Measurements from ENCODE around the gene WDR49.
"Not testable (repeated sequence)": the region's sequence is repeated elsewhere in the genome, so short reads cannot be mapped to it uniquely, and the experiment has no call there.

WDR49 gene

GRCh38 chr3:167615030-167615429 lies 38.7 kb downstream of the WDR49 start:
- no peak overlapping the region for H3K4me3 ChIP-seq (ENCODE audit: low read depth, low read length)

- not testable (repeated sequence) for H3K4me3 ChIP-seq (ENCODE audit: low read depth, low read length)
These were observed 39.5 kb downstream of the WDR49 start for GRCh38 chr3:167614196-167614595.

GRCh38 chr3:167611718-167612117 lies 42.0 kb downstream of the WDR49 start:
- H3K4me3 ChIP-seq (ENCODE audit: low read depth, low read length) = no peak overlapping the region

- no peak overlapping the region for H3K4me3 ChIP-seq (ENCODE audit: low read depth, low read length)
These were observed 44.6 kb downstream of the WDR49 start for GRCh38 chr3:167609156-167609555.

- H3K4me3 ChIP-seq (ENCODE audit: low read depth, low read length) = no peak overlapping the region
These were observed 46.9 kb downstream of the WDR49 start for GRCh38 chr3:167606836-167607235.

GRCh38 chr3:167605871-167606270 lies 47.9 kb downstream of the WDR49 start:
- no peak overlapping the region for H3K4me3 ChIP-seq (ENCODE audit: low read depth, low read length)

GRCh38 chr3:167602041-167602440 lies 51.7 kb downstream of the WDR49 start:
- H3K4me3 ChIP-seq (ENCODE audit: low read depth, low read length) = no peak overlapping the region

GRCh38 chr3:167587651-167588050 lies 66.1 kb downstream of the WDR49 start:
- no peak overlapping the region for H3K4me3 ChIP-seq (ENCODE audit: low read depth, low read length)

- no peak overlapping the region for H3K4me3 ChIP-seq (ENCODE audit: low read depth, low read length)
These were observed 78.6 kb downstream of the WDR49 start for GRCh38 chr3:167575000-167575600.

GRCh38 chr3:167572991-167573390 lies 80.8 kb downstream of the WDR49 start:
- no peak overlapping the region for H3K4me3 ChIP-seq (ENCODE audit: low read depth, low read length)

GRCh38 chr3:167568634-167569033 lies 85.1 kb downstream of the WDR49 start:
- no peak overlapping the region for H3K4me3 ChIP-seq (ENCODE audit: low read depth, low read length)

- H3K4me3 ChIP-seq (ENCODE audit: low read depth, low read length) = no peak overlapping the region
These were observed 88.3 kb downstream of the WDR49 start for GRCh38 chr3:167565489-167565888.

GRCh38 chr3:167564612-167565011 lies 89.1 kb downstream of the WDR49 start:
- H3K4me3 ChIP-seq (ENCODE audit: low read depth, low read length) = no peak overlapping the region

- H3K4me3 ChIP-seq (ENCODE audit: low read depth, low read length) = no peak overlapping the region
These were observed 93.8 kb downstream of the WDR49 start for GRCh38 chr3:167559924-167560323.

GRCh38 chr3:167554898-167555297 lies 98.8 kb downstream of the WDR49 start:
- H3K4me3 ChIP-seq (ENCODE audit: low read depth, low read length) = no peak overlapping the region

GRCh38 chr3:167538081-167538480 lies 115.7 kb downstream of the WDR49 start:
- H3K4me3 ChIP-seq (ENCODE audit: low read depth, low read length) = no peak overlapping the region

GRCh38 chr3:167521006-167521355 lies 132.8 kb downstream of the WDR49 start:
- no peak overlapping the region for H3K4me3 ChIP-seq (ENCODE audit: low read depth, low read length)

GRCh38 chr3:167520266-167521005 lies 133.3 kb downstream of the WDR49 start:
- no peak overlapping the region for H3K4me3 ChIP-seq (ENCODE audit: low read depth, low read length)

GRCh38 chr3:167507954-167508353 lies 145.8 kb downstream of the WDR49 start:
- H3K4me3 ChIP-seq (ENCODE audit: low read depth, low read length) = no peak overlapping the region

GRCh38 chr3:167502401-167502800 lies 151.3 kb downstream of the WDR49 start:
- no peak overlapping the region for H3K4me3 ChIP-seq (ENCODE audit: low read depth, low read length)

- no peak overlapping the region for H3K4me3 ChIP-seq (ENCODE audit: low read depth, low read length)
These were observed 151.8 kb downstream of the WDR49 start for GRCh38 chr3:167501941-167502340.

GRCh38 chr3:167497903-167498302 lies 155.8 kb downstream of the WDR49 start:
- H3K4me3 ChIP-seq (ENCODE audit: low read depth, low read length) = no peak overlapping the region

- no peak overlapping the region for H3K4me3 ChIP-seq (ENCODE audit: low read depth, low read length)
These were observed 160.5 kb downstream of the WDR49 start for GRCh38 chr3:167493244-167493643.

Measured in iPS-11a (cell line).